NCI-H1092 treated with DMSO at 0.1 percent for 48 hours (cell line): ENCODE data around the gene MTHFSD.

Source experiments
- DNase-seq: peaks from one replicate; lab custom pipeline; 2025; lab: John Stamatoyannopoulos, UW

Gene MTHFSD

GRCh38 chr16:86490859-86491639 lies 64.0 kb downstream of the MTHFSD start:
- no peak for DNase-seq

GRCh38 chr16:86485746-86486145 lies 69.3 kb downstream of the MTHFSD start:
- no peak for DNase-seq

DNA sequence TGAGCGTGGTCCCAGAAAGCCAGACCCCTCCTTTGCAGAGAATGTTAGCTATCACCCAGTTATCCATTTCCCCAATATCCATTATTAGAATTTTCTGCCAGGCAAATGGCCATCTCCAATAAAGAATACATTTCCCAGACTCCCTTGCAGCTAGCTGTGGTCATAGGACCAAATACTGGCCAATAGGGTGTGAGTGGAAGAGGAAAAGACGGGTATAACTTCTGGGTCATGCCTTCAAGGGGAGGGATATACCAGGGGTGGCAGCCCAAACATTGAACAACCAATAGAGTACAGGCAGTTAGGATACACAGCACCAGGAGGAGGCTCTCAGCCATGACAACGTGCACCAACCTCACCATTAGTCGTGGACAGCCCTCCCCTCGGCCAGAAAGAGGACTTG lies 70.8 kb downstream of the MTHFSD start:
- DNase-seq, result no peak

DNA sequence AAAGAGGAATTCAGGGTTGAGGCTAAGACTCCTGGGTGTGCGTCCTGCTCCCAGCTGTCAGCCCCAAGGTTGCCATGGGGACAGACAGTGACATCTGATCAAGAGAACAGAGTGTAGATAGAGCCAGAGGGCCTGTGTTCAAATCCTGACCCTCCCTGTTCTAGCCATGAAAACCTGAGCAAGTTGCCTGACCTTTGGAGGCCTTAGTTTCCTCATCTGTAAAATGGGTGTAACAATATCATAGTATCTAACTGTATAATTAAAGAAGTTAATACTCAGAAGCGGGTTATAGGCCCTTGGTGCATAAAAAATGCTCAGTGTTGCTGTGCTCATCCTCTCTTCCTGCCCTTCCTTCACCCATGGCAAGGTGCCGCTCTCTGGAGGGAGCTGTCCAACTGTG lies 73.4 kb downstream of the MTHFSD start:
- no peak for DNase-seq

DNA sequence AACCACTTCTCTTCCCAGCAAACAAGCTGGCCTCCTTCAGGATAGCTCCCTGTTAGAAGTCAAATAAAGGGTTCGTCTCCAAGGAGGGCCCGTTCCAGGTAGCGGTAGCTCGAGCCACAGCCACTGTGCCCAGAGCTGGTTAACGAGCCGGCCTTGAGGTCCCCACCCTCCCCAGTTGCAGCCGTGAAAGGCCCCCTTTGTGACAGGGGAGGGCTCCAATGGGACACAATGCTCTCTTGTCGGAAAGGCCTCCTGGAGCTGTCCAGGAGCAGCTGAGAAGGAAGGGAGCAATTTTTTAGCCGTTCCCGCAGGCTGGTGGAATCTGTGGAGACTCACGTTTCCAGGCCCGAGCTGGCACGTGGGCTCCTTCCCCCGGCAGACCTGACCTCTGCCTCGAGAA lies 74.6 kb downstream of the MTHFSD start:
- DNase-seq, result no peak
